ENCODE data around the gene HDAC9.

GRCh38 chr7:18535810-18536415 is 40.4 kb downstream of the HDAC9 start:
- no peak for TF ChIP-seq POLR2A (IDR thresholded peaks at IDR 0.05)
- TF ChIP-seq CTCF (IDR thresholded peaks at IDR 0.05) = no peak
